GM12875 (cell line): ENCODE data around the gene VWA7.

Source experiments
- H3K4me3 ChIP-seq: one replicate; pipeline ENCODE4 v1.5.1; 2011; ENCODE audit warnings: low read depth, low read length, control low read depth
- CTCF ChIP-seq: IDR thresholded peaks from 2 replicates; pipeline ENCODE4 v1.5.1; 2011; ENCODE audit warnings: low read depth, mild to moderate bottlenecking, control low read depth, inconsistent platforms, low read length, moderate library complexity, borderline replicate concordance; ENCODE audit not compliant: insufficient read depth

VWA7 gene

GRCh38 chr6:31723980-31724691 is 53.0 kb downstream of the VWA7 start:
- no peak for TF ChIP-seq CTCF

GRCh38 chr6:31723245-31723979 is 53.7 kb downstream of the VWA7 start, which contains the start of gene MPIG6B:
TSS of gene MPIG6B (plus strand) at chr6:31723373. CDS start at chr6:31723384, 11 bp downstream.
- no peak within 1 kb of the TSS for H3K4me3 ChIP-seq
- no peak for TF ChIP-seq CTCF

More at GRCh38 chr6:31723980-31724691, 53.0 kb downstream of the VWA7 start:
- H3K4me3 ChIP-seq = no peak overlapping the region

GRCh38 chr6:31722173-31722572 is 55.0 kb downstream of the VWA7 start:
- no peak for TF ChIP-seq CTCF
- no peak overlapping the region for H3K4me3 ChIP-seq

- no peak for TF ChIP-seq CTCF
These were observed 55.6 kb downstream of the VWA7 start, which contains the start of gene LY6G6C for GRCh38 chr6:31721351-31722020. TSS of gene LY6G6C (minus strand) at chr6:31721746. CDS start at chr6:31721679, 67 bp downstream.

GRCh38 chr6:31720196-31720770 is 56.8 kb downstream of the VWA7 start:
- TF ChIP-seq CTCF = no peak
- no peak overlapping the region for H3K4me3 ChIP-seq

More at GRCh38 chr6:31721351-31722020, 55.6 kb downstream of the VWA7 start, which contains the start of gene LY6G6C:
- H3K4me3 ChIP-seq = no peak within 1 kb of the TSS

- no peak overlapping the region for H3K4me3 ChIP-seq
- no peak for TF ChIP-seq CTCF
These were observed 58.1 kb downstream of the VWA7 start for GRCh38 chr6:31719001-31719400.
